GM15510 (cell line): ENCODE results near the gene ELFN2.

Source experiments
- POLR2A ChIP-seq: IDR thresholded peaks from 3 replicates; pipeline ENCODE4 v1.6.1; 2011; ENCODE audit warnings: borderline replicate concordance; ENCODE audit not compliant: insufficient read length; ENCODE audit errors: extremely low read depth

ELFN2 gene

DNA sequence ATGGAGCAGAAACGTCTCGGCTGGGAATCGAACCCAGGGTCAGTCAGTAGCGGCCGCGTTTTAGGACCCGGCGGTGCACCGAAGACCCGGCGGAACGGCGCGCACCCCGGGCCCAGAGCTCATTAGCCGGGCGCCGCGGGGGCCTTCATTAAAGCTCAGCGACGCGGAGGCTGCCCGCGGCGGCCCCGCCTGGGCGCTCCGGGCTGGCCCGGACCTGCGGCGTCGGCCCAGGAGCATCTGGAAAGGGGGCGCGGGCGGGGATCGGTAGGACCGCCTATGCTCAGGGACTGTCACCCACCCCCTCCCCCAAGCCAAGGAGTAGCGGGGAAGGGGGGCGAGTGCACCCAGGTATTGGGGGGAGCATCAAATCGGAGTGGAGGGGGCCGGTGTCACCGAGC, 92.8 kb downstream of the ELFN2 start:
- TF ChIP-seq POLR2A, result no peak

DNA sequence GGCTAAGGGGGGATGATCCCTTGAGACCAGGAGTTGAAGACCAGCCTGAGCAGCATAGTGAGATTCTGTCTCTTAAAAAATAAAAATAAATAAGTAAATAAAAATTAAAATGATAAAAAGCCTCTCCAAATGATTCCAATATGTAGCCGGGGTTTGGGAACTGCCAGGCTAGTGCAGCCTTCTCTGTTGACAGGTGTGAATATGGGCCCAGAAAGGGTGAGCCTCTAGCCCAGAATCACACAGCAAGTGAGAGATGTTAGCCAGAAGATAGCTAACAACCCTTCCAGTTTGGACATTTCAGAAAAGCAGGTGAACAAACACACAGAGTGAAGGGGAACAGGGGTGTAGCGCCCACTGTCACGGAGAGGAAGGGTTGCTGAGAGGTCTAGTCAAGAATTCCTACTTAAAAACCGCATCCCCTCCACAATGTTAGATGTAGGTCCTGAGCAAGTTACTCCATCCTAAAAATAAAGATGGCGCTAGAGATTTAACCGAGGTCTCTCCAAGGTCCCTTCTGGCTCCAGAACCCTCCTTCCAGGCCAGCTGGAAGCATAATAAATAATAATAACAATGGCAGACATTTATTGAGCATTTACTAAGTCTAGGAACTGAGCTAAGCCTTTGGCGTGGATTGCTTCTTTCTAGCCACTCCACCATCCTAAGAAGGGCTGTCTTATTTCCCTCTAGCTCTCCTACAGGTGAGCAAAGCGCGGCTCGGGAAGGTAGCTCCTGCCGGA, 93.4 kb downstream of the ELFN2 start:
- TF ChIP-seq POLR2A, result no peak

DNA sequence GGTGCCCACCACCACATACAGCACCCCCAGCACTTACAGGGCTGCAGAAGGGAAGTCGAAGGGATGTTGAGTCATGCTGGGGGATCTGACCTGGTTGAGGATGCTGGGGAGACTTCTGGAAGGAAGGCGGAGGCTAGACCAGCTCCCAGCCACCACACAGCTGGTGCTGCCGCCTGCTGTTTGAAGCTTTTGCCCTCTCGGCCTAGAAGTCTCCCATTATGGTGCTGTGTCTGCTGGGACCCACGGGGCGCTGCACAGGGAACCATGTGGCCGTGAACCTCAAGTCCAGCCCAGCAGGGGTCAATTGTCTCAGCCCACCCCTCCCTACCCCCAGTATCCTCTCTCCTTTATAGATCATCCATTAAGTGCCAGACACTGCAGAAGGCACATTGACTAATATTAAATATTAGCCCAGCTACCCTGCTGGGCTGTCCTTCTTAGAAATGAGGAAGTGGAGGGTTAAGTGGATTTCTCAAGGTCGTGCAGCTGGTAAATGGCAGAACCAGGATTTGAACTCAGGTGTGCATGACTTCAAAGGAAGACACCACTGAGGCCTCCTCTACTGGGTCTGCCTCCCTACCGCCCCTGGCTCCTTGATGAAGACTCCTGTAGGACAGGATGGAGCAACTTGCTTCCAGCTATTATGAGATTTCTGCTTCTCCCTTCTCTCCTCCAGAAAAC, 95.3 kb downstream of the ELFN2 start:
- no peak for TF ChIP-seq POLR2A

DNA sequence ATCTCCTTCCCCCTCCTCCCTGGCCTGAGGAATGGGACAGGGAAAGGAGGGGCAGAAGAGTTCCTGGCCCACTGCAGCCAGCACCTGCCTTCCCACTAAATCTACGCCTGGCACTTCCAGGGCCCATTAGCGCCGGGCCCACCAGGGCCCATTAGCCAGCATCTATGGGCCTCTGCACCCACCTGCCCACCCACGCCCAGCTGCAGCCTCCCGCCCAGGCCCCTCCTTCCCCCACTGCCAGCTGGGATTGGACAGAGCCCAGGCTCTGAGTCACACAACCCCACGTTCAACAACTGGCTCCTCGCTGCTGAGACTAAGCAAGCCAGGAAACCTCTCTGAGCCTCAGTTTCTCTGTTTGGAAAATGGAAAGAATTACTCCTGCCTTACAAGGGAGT, 96.2 kb downstream of the ELFN2 start:
- TF ChIP-seq POLR2A, result no peak

DNA sequence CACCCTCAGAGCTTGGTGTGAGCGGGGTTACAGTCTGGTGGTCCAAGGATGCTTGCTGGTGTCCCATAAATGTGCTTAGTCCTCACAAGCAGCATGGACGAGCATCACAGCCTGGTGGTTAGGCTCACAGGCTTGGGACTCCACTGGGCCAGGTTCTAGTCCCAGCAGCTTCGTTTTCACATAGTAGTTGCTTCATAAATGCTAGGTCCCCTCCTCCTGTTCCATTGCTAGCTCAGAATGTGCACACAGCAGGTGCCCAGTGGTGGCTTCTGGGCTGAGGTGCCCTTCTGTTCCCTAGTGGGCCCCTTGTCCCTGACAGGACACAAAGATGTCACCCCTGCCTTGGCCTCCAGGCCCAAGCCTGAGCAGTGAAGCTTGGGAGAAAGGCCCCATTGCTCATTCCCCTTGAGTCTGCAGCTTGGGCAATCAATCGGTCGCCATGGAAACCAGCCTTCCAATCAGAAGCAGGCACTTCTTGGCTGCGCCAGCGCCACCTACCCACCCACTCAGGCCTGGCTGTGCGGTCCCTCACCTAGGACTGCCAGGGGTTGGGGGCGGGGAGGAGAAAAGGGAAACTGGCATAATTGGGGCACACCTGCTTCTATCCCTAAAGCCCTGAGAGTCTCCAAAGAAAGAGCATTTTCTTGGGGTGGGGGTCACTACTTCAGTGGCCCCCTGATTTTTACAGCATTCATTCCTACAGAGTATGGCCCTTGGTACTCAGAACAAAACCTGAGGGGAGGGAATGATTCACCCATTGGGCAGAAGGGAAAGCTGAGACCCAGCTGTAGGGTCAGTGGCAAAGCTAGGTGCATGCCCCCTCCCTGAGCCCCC, 96.9 kb downstream of the ELFN2 start:
- no peak for TF ChIP-seq POLR2A

DNA sequence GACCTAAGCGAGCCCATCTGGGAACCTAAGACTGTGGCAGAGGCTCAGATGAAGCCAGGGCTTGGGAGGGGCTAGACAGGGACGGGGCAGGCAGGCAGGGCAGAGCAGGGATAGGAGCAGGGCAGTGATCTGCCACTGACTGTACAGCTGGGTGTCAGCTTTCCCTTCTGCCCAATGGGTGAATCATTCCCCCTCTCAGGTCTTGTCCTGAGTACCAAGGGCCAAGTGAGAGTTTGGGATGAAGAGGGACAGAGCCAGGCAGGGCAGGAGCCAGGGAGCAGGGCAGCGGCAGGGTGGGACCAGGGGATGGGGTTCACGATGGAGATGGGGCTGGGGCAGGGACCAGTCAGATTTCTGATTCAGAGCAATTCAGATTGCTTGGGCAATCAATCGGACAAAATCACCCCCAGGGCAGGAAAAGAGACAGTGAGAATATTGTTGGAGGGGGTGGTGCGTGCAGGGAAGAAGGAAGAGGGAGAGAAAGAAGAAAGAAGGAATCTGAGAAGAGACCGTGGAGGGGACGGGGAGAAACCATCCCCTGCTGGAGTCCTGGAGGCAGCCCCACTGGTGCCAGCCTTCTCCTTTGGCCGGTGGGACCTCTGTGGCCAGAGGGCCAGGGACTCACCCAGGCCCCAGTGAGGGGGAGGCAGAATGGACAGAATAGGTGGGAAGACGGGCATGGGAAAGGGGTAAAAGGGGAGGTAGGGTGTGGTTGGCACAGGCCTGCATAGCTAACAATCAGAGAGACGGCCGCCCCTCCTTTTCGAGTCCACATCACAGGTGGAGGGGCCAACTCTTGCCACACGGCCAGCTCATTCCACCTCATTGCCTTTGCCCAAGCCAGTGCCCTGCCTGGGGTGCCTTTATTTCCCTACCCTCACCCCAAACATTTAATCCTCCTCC, 97.8 kb downstream of the ELFN2 start:
- TF ChIP-seq POLR2A, result no peak

DNA sequence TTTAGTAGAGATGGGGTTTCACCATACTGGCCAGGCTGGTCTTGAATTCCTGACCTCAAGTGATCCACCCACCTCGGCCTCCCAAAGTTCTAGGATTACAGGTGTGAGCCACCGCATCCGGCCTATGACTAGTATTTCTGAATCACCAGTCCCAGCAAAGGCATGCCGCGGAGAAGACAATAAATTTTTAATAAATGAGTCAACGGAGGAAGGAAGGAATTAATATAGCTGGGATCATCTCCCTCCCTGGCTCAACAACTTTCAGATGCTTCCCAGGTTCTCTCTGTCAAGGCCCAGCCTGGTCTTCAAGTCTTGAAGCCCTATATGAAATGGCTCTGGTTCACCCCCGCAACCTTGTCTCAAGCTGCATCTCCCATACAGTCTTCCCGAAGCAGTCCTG, 99.3 kb downstream of the ELFN2 start:
- TF ChIP-seq POLR2A, result no peak

DNA sequence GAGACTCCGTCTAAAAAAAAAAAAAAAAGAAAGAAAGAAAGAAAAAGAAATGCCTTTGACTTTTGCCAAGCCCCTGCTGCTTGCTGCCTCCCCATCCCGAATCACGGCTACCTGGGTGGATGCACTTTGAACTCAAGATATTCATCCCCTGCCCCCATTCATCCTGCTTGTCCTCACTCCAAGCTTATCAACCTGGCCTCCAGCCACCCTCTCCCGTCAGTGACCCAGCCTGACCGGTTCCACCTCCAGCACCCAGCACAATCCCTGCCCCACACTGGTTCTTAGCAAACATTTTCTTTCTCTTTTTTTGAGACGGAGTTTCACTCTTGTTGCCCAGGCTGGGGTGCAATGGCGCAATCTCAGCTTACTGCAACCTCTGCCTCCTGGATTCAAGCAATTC, 100.6 kb downstream of the ELFN2 start:
- no peak for TF ChIP-seq POLR2A

DNA sequence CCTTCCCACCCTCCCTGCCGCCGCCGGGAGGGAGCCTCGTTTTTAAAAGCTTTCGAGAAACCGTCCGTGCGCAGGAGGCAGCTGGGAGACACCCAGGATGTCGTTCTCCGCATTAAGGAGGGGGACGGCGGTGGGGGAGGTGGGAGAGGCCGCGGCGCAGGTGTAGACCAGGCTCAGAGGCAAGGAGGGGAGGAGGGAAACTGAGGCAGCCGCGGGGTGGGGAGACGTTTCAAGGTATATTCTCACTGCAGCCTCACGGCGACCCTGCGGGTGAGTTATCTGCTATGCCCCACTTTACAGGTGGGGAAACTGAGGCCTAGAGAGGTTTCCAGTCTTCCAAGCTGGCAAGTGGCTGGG, 102.3 kb downstream of the ELFN2 start:
- no peak for TF ChIP-seq POLR2A

DNA sequence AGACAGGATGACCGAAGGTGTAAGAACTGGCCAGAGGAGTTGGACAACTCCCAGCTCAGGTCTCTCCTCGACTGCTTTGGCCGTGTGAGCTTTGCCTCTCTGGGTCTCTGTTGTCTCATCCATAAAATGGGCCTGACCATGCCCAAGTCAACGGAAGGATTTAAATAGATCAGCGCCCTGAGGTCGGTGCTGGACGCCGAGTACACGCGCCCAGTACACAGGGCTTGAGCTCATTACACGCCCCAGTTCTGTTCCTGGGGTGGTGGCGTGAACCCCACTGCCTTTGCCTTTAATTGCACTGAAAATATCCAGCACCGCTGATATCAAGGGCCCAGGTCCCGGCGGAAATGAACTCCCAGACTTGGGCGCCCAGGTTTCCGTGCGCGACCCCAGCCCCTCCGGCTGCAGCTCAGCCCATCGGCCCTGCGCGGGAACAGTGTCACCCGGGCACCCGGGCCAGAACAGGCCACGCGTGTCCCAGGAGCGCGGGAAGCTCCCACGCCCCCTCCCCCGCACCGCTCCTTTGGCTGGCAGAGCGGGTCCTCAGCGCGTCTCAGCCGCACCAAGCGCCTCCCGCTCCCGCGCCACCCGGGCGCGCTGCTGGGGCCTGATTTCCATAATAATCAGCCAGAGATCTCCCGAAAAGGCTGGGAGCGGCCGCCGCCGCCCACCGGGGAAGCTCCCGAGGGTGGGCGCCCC, 102.8 kb downstream of the ELFN2 start:
- TF ChIP-seq POLR2A, result no peak

DNA sequence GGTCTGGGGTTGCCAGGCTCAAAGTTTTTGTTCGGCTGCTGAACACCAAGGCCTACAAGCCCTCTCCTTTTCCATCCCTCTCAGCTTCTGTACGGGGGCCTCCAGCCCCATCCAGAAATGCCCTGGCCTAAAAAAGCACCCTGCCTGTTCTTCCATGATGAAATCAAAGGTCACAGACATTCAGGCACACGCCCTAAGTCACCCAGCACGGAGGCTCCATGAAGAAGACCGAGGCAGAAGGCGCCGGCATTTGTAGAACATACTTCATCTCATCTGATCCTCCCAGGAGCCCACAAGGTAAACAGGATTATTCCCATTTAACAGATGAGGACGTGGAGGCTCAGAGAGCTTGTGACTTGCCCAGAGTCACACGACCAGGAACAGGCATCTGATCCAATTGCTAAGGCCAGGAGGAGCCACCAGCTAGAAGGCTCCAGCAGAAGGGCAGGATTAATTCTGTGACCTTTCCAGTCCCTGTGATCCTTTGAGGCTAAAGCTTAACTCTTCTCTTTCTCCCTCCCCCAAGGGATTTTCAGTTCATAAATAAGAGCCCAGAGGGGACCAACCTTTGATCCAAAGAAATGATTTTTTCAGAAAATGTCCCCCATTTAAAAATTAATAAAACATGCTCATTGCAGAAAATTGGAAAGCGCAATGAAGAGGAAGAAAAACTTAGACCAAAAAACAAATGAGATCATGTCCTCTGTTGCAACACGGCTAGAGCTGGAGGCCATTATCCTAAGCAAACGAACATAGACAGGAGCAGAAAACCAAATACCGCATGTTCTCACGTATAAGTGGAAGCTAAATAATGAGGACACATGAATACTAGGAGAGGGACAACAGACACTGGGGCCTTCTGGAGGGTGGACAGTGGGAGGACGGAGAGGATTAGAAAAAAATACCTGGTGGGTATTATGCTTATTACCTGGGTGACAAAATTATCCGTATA, 106.3 kb downstream of the ELFN2 start:
- no peak for TF ChIP-seq POLR2A

DNA sequence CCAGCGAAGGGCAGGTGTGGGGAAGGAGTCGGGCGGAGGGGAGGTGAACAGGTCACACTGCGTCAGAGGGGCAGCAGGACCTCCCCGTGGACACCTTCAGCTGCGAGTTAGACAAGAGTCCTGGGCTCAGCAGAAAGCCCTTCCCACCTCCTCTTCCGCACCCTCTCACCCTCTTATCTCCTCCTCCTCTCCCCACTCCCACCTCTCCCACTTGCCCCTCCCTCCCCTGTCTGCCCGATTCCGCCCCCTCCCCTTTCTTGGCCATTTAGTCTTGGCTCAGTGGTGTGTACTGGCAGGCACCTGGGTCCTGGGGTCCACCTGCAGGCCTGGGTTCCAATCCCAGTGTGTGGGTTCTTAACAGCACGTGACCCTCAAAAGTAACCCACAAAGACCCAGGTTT, 107.8 kb downstream of the ELFN2 start:
- TF ChIP-seq POLR2A, result no peak

DNA sequence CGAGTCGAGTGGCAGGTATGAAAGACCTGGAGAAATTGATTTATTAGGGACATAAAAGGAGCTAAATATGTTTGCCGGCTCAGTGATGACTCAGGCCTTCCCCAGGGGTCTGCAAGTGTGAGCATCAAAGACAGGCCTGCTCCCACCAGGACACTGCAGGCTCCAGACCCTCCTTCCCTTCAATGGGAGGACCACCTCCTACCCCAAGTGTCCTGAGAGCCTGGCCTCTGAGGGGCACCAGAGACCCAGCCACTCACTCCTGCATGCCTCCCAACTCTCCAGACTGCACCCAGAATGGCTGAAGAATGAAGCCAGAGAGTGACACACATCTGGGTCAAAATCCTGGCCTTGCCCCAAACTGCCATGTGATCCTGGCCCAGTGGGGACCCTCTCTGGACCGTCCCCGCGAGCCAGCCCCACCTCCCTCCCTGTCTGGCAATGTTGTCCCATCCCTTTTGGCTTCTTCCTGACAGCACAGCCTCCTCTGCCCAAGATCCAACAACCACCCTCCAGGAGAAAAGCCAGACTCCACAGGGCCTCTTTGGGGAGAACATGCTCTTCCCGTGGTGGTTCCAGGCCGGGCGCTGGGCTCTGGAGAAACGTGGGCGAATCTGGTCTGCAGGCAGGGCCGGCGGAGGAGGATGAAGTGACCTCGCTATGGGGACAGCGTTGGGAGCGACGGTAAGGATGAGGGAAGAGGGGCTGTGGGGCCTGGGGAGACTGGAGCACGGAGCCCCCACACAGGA, 108.7 kb downstream of the ELFN2 start:
- TF ChIP-seq POLR2A, result no peak
